Neural cell (in vitro differentiated cells): ENCODE data around the gene S1PR1.

Source experiments
- EP300 ChIP-seq: fragments of 450-650 bp; conservative IDR thresholded peaks from 2 replicates; pipeline ENCODE4 v1.6.1; 2014; ENCODE audit warnings: antibody characterized with exemption, mild to moderate bottlenecking, moderate library complexity; ENCODE audit not compliant: poor library complexity, severe bottlenecking
- EZH2 ChIP-seq: fragments of 200-600, 300-800 bp; shearing (Covaris generic), sonication (generic); IDR thresholded peaks from 2 replicates; pipeline ENCODE4 v1.6.1; 2014; ENCODE audit warnings: antibody characterized with exemption, low read length, borderline replicate concordance, mild to moderate bottlenecking; ENCODE audit not compliant: insufficient read depth, poor library complexity, severe bottlenecking
- POLR2AphosphoS5 ChIP-seq: IDR thresholded peaks from 2 replicates; pipeline ENCODE4 v1.6.1; 2012
- TAF1 ChIP-seq: IDR thresholded peaks from 2 replicates; pipeline ENCODE4 v1.6.1; 2012; ENCODE audit warnings: low read depth
- TF ChIP-seq, protein P1 (sequence below): fragments of 450-650 bp; IDR thresholded peaks from 2 replicates; pipeline ENCODE4 v1.5.1; 2014; ENCODE audit warnings: antibody characterized with exemption, mild to moderate bottlenecking, moderate library complexity; ENCODE audit not compliant: poor library complexity, severe bottlenecking

DNA sequence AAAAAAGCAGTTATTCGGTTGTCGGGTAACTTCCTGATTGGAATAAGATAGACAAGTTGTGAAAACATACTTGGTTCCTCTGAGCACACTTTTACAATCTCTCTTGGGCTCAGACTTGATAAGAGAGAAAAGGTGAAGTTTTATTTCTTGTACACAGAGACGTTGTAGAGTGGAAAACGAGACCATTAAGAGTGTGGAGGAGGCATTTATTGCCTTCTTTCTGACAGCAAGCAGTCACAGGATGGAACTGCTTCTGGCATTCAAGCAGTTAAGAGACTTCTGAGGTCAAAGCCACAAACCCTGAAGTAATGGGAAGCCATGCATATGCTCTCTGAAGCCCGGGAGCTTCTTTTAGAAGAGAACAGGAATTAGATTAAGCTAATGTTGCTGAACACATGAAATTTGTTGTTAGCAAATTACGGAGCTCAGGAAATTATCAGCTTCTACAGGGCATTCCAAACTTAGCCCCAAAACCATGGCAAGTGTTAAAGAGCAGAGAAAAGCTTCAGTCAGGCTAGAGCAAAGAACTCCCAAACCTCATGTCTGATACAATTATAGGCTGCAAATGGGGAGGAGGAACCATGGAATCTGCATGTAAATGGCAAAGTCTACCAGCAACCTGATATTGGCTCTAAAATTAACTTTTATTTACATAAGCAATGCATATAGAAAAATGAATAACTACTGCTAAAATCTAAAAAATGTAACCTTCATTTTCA lies 26.0 kb downstream of the S1PR1 start:
- no peak for TF ChIP-seq EZH2
- TF ChIP-seq POLR2AphosphoS5 = no peak
- TF ChIP-seq, protein P1, sequence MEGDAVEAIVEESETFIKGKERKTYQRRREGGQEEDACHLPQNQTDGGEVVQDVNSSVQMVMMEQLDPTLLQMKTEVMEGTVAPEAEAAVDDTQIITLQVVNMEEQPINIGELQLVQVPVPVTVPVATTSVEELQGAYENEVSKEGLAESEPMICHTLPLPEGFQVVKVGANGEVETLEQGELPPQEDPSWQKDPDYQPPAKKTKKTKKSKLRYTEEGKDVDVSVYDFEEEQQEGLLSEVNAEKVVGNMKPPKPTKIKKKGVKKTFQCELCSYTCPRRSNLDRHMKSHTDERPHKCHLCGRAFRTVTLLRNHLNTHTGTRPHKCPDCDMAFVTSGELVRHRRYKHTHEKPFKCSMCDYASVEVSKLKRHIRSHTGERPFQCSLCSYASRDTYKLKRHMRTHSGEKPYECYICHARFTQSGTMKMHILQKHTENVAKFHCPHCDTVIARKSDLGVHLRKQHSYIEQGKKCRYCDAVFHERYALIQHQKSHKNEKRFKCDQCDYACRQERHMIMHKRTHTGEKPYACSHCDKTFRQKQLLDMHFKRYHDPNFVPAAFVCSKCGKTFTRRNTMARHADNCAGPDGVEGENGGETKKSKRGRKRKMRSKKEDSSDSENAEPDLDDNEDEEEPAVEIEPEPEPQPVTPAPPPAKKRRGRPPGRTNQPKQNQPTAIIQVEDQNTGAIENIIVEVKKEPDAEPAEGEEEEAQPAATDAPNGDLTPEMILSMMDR = no peak
- no peak for TF ChIP-seq EP300
- TF ChIP-seq TAF1 = no peak
